ENCODE measurements around the gene SHANK2. TPM values are rescaled to one million over a fixed set of nuclear protein-coding genes. Genes with fewer than 3 reads are reported as not detected.

Gene SHANK2
- total and polyA plus RNA-seq, 10 of the 15 experiments (the other 5 are each of a cell fraction or from before 2014, with no cell fraction given), result 0.01 to 0.31 (median 0.10) TPM; not detected in 5

DNA sequence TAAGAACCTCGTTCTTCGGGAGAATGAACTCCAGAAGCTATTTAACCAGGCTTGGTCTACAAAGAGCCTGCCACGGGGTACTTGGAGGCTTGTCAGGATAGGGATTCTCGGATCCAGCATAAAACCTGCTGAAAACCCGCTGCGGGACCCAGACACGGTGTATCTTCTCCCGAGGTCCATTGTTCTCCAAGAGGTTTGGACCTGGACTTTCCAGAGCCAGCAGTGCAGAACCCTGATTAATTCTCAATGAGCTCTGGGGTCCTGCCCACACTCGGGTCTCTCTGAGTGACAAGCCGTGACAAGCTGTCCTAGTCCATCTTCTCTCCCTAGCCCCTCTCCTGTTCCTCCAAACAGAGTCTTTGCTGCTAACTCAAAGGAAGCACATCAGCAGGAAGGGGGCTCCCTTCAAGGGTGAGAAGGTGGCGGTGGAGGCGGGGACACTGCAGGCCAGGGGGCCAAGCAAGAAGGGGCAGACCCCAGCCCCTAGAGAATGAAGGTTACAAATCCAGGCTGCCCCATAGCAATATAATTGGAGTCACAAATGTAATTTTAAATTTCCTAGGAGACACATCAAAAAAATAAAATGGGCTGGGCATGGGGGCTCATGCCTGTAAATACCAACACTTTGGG, 12.2 kb downstream of the SHANK2 start:
- H3K9ac ChIP-seq (ENCODE audit: control insufficient read depth, insufficient read depth, low read length), result no peak overlapping the region
- no peaks in the 10 kb centered on the region; the same call in 2 of the 3 replicates for H3K9me3 ChIP-seq (replicated peaks; ENCODE audit: control insufficient read depth, insufficient read depth, low read length)
- ATAC-seq, result no peak
- H3K79me2 ChIP-seq (ENCODE audit: control insufficient read depth, insufficient read depth, low read length), result no peaks in the 10 kb centered on the region
- no peak for TF ChIP-seq RBBP5 (conservative IDR thresholded peaks at IDR 0.05)
- no peak for TF ChIP-seq RCOR1 (conservative IDR thresholded peaks at IDR 0.05; ENCODE audit: low read depth, low read length)
- no peak for TF ChIP-seq EGR1 (IDR thresholded peaks at IDR 0.05; ENCODE audit: borderline replicate concordance in 1 of 2, low read depth in 2 of 2, low read length in 2 of 2)
- TF ChIP-seq CBX5 (IDR thresholded peaks at IDR 0.05; ENCODE audit: low read depth), result no peak
- TF ChIP-seq, protein P1, sequence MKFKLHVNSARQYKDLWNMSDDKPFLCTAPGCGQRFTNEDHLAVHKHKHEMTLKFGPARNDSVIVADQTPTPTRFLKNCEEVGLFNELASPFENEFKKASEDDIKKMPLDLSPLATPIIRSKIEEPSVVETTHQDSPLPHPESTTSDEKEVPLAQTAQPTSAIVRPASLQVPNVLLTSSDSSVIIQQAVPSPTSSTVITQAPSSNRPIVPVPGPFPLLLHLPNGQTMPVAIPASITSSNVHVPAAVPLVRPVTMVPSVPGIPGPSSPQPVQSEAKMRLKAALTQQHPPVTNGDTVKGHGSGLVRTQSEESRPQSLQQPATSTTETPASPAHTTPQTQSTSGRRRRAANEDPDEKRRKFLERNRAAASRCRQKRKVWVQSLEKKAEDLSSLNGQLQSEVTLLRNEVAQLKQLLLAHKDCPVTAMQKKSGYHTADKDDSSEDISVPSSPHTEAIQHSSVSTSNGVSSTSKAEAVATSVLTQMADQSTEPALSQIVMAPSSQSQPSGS (IDR thresholded peaks at IDR 0.05; ENCODE audit: low read length), result no peak
- TF ChIP-seq, protein P2, sequence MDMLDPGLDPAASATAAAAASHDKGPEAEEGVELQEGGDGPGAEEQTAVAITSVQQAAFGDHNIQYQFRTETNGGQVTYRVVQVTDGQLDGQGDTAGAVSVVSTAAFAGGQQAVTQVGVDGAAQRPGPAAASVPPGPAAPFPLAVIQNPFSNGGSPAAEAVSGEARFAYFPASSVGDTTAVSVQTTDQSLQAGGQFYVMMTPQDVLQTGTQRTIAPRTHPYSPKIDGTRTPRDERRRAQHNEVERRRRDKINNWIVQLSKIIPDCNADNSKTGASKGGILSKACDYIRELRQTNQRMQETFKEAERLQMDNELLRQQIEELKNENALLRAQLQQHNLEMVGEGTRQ (IDR thresholded peaks at IDR 0.05; ENCODE audit: borderline replicate concordance, low read depth, low read length), result no peak
- TF ChIP-seq, protein P3, sequence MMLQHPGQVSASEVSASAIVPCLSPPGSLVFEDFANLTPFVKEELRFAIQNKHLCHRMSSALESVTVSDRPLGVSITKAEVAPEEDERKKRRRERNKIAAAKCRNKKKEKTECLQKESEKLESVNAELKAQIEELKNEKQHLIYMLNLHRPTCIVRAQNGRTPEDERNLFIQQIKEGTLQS (IDR thresholded peaks at IDR 0.05; ENCODE audit: borderline replicate concordance, extremely low read depth, low read depth, low read length), result no peak
- no peak for TF ChIP-seq NBN (IDR thresholded peaks at IDR 0.05)
- no peak for TF ChIP-seq GABPA (IDR thresholded peaks at IDR 0.05; ENCODE audit: low read depth)
- TF ChIP-seq FOS (IDR thresholded peaks at IDR 0.05; ENCODE audit: borderline replicate concordance, extremely low read depth, insufficient read length), result no peak
- no peak for TF ChIP-seq JUNB (IDR thresholded peaks at IDR 0.05)
- TF ChIP-seq MEF2B (IDR thresholded peaks at IDR 0.05; ENCODE audit: partially characterized antibody, poor library complexity, severe bottlenecking), result no peak
- TF ChIP-seq, protein P4, sequence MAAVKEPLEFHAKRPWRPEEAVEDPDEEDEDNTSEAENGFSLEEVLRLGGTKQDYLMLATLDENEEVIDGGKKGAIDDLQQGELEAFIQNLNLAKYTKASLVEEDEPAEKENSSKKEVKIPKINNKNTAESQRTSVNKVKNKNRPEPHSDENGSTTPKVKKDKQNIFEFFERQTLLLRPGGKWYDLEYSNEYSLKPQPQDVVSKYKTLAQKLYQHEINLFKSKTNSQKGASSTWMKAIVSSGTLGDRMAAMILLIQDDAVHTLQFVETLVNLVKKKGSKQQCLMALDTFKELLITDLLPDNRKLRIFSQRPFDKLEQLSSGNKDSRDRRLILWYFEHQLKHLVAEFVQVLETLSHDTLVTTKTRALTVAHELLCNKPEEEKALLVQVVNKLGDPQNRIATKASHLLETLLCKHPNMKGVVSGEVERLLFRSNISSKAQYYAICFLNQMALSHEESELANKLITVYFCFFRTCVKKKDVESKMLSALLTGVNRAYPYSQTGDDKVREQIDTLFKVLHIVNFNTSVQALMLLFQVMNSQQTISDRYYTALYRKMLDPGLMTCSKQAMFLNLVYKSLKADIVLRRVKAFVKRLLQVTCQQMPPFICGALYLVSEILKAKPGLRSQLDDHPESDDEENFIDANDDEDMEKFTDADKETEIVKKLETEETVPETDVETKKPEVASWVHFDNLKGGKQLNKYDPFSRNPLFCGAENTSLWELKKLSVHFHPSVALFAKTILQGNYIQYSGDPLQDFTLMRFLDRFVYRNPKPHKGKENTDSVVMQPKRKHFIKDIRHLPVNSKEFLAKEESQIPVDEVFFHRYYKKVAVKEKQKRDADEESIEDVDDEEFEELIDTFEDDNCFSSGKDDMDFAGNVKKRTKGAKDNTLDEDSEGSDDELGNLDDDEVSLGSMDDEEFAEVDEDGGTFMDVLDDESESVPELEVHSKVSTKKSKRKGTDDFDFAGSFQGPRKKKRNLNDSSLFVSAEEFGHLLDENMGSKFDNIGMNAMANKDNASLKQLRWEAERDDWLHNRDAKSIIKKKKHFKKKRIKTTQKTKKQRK (IDR thresholded peaks at IDR 0.05; ENCODE audit: low read depth, low read length), result no peak
- TF ChIP-seq MEF2A (IDR thresholded peaks at IDR 0.05; ENCODE audit: insufficient read depth, low read depth, low read length), result no peak
- TF ChIP-seq, protein P5, sequence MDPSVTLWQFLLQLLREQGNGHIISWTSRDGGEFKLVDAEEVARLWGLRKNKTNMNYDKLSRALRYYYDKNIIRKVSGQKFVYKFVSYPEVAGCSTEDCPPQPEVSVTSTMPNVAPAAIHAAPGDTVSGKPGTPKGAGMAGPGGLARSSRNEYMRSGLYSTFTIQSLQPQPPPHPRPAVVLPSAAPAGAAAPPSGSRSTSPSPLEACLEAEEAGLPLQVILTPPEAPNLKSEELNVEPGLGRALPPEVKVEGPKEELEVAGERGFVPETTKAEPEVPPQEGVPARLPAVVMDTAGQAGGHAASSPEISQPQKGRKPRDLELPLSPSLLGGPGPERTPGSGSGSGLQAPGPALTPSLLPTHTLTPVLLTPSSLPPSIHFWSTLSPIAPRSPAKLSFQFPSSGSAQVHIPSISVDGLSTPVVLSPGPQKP (IDR thresholded peaks at IDR 0.05; ENCODE audit: low read depth, low read length), result no peak
- TF ChIP-seq RUNX3 (IDR thresholded peaks at IDR 0.05; ENCODE audit: low read length), result no peak
- no peak for TF ChIP-seq YBX1 (IDR thresholded peaks at IDR 0.05)
- ChIA-PET POLR2A (no interaction called here), RAD21 (ENCODE audit: unreplicated experiment) (interaction anchor here (0.7 to 1.2 kb wide), 2 partner anchors 21 to 364 kb away, joined by 3 read pairs; no protein-coding TSS in a partner anchor), SMC1A (ENCODE audit: uncharacterized antibody, unreplicated experiment) (no interaction called here), CTCF (no interaction called here)
- no peak for FAIRE-seq
- H3K4me1 ChIP-seq (ENCODE audit: control insufficient read depth, insufficient read depth, low read length), result no peaks in the 10 kb centered on the region; the same call in 1 of the 2 replicates
- no peak overlapping the region for H3K4me2 ChIP-seq (ENCODE audit: control insufficient read depth, insufficient read depth)
- H4K20me1 ChIP-seq (ENCODE audit: control insufficient read depth, insufficient read depth), result no peaks in the 10 kb centered on the region
- no peak overlapping the region for H2AFZ ChIP-seq (ENCODE audit: control insufficient read depth, low read depth, low read length)
- DNase-seq (ENCODE audit: low read depth, low spot score), result no peak
- intact Hi-C loops (cut with micrococcal nuclease; ENCODE audit: unreplicated experiment) (no loop called here), in situ Hi-C loops (cut with MboI) (no loop called here)
- no peaks in the 10 kb centered on the region; a peak in 1 of 4 replicates for H3K36me3 ChIP-seq (ENCODE audit: control insufficient read depth in 2 of 2, insufficient read depth in 2 of 2, low read length in 1 of 2)
- H3K27me3 ChIP-seq (replicated peaks in 1 of 2; ENCODE audit: control insufficient read depth in 2 of 2, insufficient read depth in 2 of 2, low read length in 1 of 2), result no peaks in the 10 kb centered on the region; a peak in 1 of 4 replicates
- no TSS peak for BruUV-seq (replicated peaks)
- 47% methylated on average over 12 of the region's 12 CpGs for WGBS (ENCODE audit: insufficient coverage, insufficient replicate concordance, low lambda C conversion rate, missing lambda C conversion rate)
- H3K4me3 ChIP-seq, result no peak overlapping the region
- H3K27ac ChIP-seq (ENCODE audit: control insufficient read depth, insufficient read depth), result no peak overlapping the region

All from GM12878 (cell line).